Measurements from ENCODE around the gene APBB1IP. TPM values are rescaled to one million over a fixed set of nuclear protein-coding genes. Genes with fewer than 3 reads are reported as not detected.

The APBB1IP gene
- total and polyA plus RNA-seq, 8 donors, result 1.8 to 50.0 (median 2.4) TPM

- Histone ChIP-seq H3K27me3 (peaks cover 0 to 16% of the 10 kb centered on the region in 2 donors), H3K36me3 (no peaks in the 10 kb centered on the region), H3K9me3 (no peaks in the 10 kb centered on the region), H3K27ac (peak overlapping the region in 1 of 2 donors; percentile 1), H3K4me1 (peaks cover 0 to 59% of the 10 kb centered on the region in 2 donors), H3K4me3 (no peak overlapping the region)
- intact Hi-C loops (cut with DNase I), result no loop called here
- TF ChIP-seq, protein P1, sequence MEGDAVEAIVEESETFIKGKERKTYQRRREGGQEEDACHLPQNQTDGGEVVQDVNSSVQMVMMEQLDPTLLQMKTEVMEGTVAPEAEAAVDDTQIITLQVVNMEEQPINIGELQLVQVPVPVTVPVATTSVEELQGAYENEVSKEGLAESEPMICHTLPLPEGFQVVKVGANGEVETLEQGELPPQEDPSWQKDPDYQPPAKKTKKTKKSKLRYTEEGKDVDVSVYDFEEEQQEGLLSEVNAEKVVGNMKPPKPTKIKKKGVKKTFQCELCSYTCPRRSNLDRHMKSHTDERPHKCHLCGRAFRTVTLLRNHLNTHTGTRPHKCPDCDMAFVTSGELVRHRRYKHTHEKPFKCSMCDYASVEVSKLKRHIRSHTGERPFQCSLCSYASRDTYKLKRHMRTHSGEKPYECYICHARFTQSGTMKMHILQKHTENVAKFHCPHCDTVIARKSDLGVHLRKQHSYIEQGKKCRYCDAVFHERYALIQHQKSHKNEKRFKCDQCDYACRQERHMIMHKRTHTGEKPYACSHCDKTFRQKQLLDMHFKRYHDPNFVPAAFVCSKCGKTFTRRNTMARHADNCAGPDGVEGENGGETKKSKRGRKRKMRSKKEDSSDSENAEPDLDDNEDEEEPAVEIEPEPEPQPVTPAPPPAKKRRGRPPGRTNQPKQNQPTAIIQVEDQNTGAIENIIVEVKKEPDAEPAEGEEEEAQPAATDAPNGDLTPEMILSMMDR (IDR thresholded peaks at IDR 0.05), result no peak
- no peak for DNase-seq
- no peak for ATAC-seq
Observed at GRCh38 chr10:26441491-26442214, 3.5 kb downstream of the APBB1IP start.

- DNase-seq (no peak), ATAC-seq (peak; percentile 88)
- H3K27ac ChIP-seq, result peak overlapping the region in 1 of 2 donors; percentile 51
- no peaks in the 10 kb centered on the region for H3K9me3 ChIP-seq
- peaks cover 0 to 71% of the 10 kb centered on the region in 2 donors for H3K4me1 ChIP-seq
- intact Hi-C loops (cut with DNase I), result no loop called here
- H3K27me3 ChIP-seq, result no peaks in the 10 kb centered on the region
- TF ChIP-seq, protein P1 (IDR thresholded peaks at IDR 0.05), result no peak
- no peak overlapping the region for H3K4me3 ChIP-seq
- H3K36me3 ChIP-seq, result no peaks in the 10 kb centered on the region
Observed at GRCh38 chr10:26445411-26446031, 7.4 kb downstream of the APBB1IP start.

DNA sequence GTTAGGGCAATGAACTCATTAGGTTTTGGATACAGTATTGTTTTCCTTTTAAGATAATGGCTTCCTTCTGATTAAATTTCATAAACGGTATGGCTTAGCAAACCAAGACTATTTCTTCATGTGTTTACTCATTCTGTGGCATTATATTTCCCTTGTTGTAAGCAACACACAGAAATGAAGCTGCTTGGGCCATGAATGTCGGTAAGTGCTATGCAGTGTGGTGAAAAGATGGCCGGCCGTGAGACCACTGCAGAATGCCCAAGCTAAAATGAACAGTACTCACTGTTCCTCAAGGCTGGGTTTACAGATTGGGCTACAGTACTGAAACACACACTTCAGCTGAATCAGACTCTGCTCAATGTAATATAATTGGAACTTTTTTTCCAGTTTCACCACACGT, 8.1 kb downstream of the APBB1IP start:
- H3K27me3 ChIP-seq, result no peaks in the 10 kb centered on the region
- DNase-seq (no peak), ATAC-seq (peak; percentile 13)
- H3K4me3 ChIP-seq, result no peak overlapping the region
- H3K4me1 ChIP-seq, result peaks cover 0 to 67% of the 10 kb centered on the region in 2 donors
- intact Hi-C loops (cut with DNase I), result no loop called here
- TF ChIP-seq, protein P1 (IDR thresholded peaks at IDR 0.05), result no peak
- H3K27ac ChIP-seq, result peak overlapping the region in 1 of 2 donors; percentile 51
- H3K36me3 ChIP-seq, result no peaks in the 10 kb centered on the region
- H3K9me3 ChIP-seq, result no peaks in the 10 kb centered on the region

- Histone ChIP-seq H3K4me3 (no peak overlapping the region), H3K4me1 (peaks cover 0 to 53% of the 10 kb centered on the region in 2 donors), H3K36me3 (no peaks in the 10 kb centered on the region), H3K27ac (peak overlapping the region in 1 of 2 donors; percentile 34), H3K9me3 (no peaks in the 10 kb centered on the region), H3K27me3 (no peaks in the 10 kb centered on the region)
- TF ChIP-seq, protein P1 (IDR thresholded peaks at IDR 0.05), result no peak
- DNase-seq (no peak), ATAC-seq (no peak)
- intact Hi-C loops (cut with DNase I), result no loop called here
Observed at GRCh38 chr10:26448292-26448691, 10.2 kb downstream of the APBB1IP start.

GRCh38 chr10:26448706-26449435, 10.7 kb downstream of the APBB1IP start:
- DNase-seq, result no peak
- Histone ChIP-seq H3K4me1 (peaks cover 0 to 53% of the 10 kb centered on the region in 2 donors), H3K9me3 (no peaks in the 10 kb centered on the region), H3K27me3 (no peaks in the 10 kb centered on the region), H3K27ac (peak overlapping the region in 1 of 2 donors; percentile 34), H3K36me3 (no peaks in the 10 kb centered on the region), H3K4me3 (no peak overlapping the region)
- ATAC-seq, result no peak
- intact Hi-C loops (cut with DNase I), result no loop called here
- TF ChIP-seq, protein P1 (IDR thresholded peaks at IDR 0.05), result no peak

Data from left lung (tissue), 10 donors.